Naive B cell (primary cell): ENCODE measurements around the gene C6orf136. TPM values are rescaled to one million over a fixed set of nuclear protein-coding genes. Genes with fewer than 3 reads are reported as not detected.

Experiments
- ATAC-seq, 2 donors: fragments of 150-1000 bp; cut with Tn5 transposase; 2 replicates each; pipeline ENCODE4 v1.10.0; 2021; ENCODE audit warnings: low read depth in 2 of 2, mild to moderate bottlenecking in 2 of 2, moderate library complexity in 2 of 2
- DNase-seq: peaks from one replicate; pipeline ENCODE4 v3.0.0; 2022
- H3K27ac Mint-ChIP-seq, 6 donors: one replicate each; pipeline ENCODE4 v1.8.0; 2020 to 2022; ENCODE audit warnings: mild to moderate bottlenecking in 6 of 6, mixed read lengths in 6 of 6, moderate library complexity in 5 of 6, inconsistent platforms in 2 of 6
- H3K27me3 Mint-ChIP-seq, 3 donors: one replicate each; pipeline ENCODE4 v1.8.0; 2021 to 2022; ENCODE audit warnings: mixed read lengths in 3 of 3, mild to moderate bottlenecking in 1 of 3
- H3K36me3 Mint-ChIP-seq, 2 donors: one replicate each; pipeline ENCODE4 v1.8.0; 2020 to 2022; ENCODE audit warnings: mixed read lengths in 2 of 2, inconsistent platforms in 1 of 2, mild to moderate bottlenecking in 1 of 2
- H3K4me1 Mint-ChIP-seq, 3 donors: one replicate each; pipeline ENCODE4 v1.8.0; 2020 to 2022; ENCODE audit warnings: mixed read lengths in 3 of 3, inconsistent platforms in 1 of 3, mild to moderate bottlenecking in 1 of 3, moderate library complexity in 1 of 3
- H3K4me3 Mint-ChIP-seq, 8 donors: one replicate each; pipeline ENCODE4 v1.8.0; 2020 to 2022; ENCODE audit warnings: mild to moderate bottlenecking in 8 of 8, mixed read lengths in 8 of 8, moderate library complexity in 8 of 8, inconsistent platforms in 2 of 8
- H3K9me3 Mint-ChIP-seq, 7 donors: one replicate each; pipeline ENCODE4 v1.8.0; 2020 to 2022; ENCODE audit warnings: mixed read lengths in 7 of 7, mild to moderate bottlenecking in 5 of 7, inconsistent platforms in 2 of 7, moderate library complexity in 1 of 7
- polyA plus RNA-seq, 6 donors: library from polyadenylated mRNA; unstranded; fragments of 300-500 nt; fragmentation: Illumina TruSeq; gene quantifications; one replicate each; pipeline ENCODE4 v1.2.3, GENCODE V29; 2021; ENCODE audit warnings: low read depth in 6 of 6

The C6orf136 gene
- polyA plus RNA-seq, 6 donors from 2014 or later: 8.1 to 15.5 (median 12.2) TPM

DNA sequence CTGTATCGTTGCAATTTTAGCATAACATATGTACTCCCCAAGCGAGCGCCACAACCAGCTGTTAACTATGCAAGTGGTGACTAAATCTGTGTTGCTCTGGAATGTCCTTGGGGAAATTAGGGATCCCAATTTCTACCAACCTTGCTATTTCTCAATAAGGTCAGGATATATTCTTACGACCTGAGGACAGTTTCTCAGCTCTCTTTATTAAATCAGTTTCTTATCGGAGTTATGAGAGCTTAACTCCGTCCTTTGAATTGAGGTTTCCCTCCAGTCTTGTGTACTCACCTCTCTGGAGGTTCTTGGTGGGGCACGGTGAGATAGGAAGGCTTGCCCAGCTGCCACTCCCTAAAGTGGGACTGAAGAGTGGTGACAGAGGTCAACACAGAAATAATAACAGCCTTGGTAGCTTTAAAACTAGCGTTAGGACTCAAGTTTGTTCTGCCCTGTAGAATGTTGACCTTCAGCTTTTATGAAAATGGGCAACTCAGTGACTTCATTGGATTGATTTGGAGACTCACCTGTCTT, 28.6 kb upstream of the C6orf136 start:
- no peak for ATAC-seq
- peak overlapping the region; percentile 94 to 100 (median 98) for H3K4me3 Mint-ChIP-seq
- H3K9me3 Mint-ChIP-seq: peaks cover 0 to 4% (median 0%) of the 10 kb centered on the region in 7 donors
- no peak for DNase-seq
- H3K27me3 Mint-ChIP-seq: no peaks in the 10 kb centered on the region
- peak overlapping the region; percentile 99 to 100 (median 100) for H3K27ac Mint-ChIP-seq
- peaks cover 22 to 30% of the 10 kb centered on the region in 2 donors for H3K36me3 Mint-ChIP-seq
- H3K4me1 Mint-ChIP-seq: peaks cover 26 to 32% (median 29%) of the 10 kb centered on the region in 3 donors

GRCh38 chr6:30619561-30619960, 27.4 kb upstream of the C6orf136 start:
- Mint-ChIP-seq H3K4me3 (peak overlapping the region in 5 of 8 donors; percentile 6 to 100 (median 94)), H3K36me3 (peaks cover 22 to 31% of the 10 kb centered on the region in 2 donors), H3K9me3 (peaks cover 0 to 4% (median 0%) of the 10 kb centered on the region in 7 donors), H3K4me1 (peaks cover 18 to 23% (median 21%) of the 10 kb centered on the region in 3 donors), H3K27me3 (no peaks in the 10 kb centered on the region), H3K27ac (peak overlapping the region in 3 of 6 donors; percentile 22 to 100 (median 52))
- ATAC-seq: no peak
- no peak for DNase-seq

DNA sequence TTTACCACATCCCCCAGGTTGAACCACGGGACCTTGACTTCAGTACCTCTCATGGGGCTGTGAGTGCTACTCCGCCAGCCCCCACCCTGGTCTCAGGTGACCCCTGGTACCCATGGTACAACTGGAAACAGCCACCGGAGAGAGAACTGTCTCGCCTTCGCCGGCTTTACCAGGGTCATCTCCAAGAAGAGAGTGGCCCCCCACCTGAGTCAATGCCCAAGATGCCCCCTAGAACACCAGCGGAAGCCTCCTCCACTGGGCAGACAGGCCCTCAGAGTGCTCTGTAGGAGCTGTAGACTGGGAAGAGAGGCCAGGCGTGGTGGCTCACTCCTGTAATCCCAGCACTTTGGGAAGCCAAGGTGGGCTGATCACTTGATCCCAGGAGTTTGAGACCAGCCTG, 21.4 kb upstream of the C6orf136 start:
- peak overlapping the region in 3 of 6 donors; percentile 41 to 93 (median 93) for H3K27ac Mint-ChIP-seq
- DNase-seq (no peak), ATAC-seq (no peak)
- H3K4me1 Mint-ChIP-seq: peaks cover 19 to 33% (median 25%) of the 10 kb centered on the region in 3 donors
- peaks cover 0 to 14% of the 10 kb centered on the region in 2 donors for H3K36me3 Mint-ChIP-seq
- H3K27me3 Mint-ChIP-seq: no peaks in the 10 kb centered on the region
- H3K4me3 Mint-ChIP-seq: peak overlapping the region in 4 of 8 donors; percentile 65 to 89 (median 83)
- no peaks in the 10 kb centered on the region for H3K9me3 Mint-ChIP-seq

DNA sequence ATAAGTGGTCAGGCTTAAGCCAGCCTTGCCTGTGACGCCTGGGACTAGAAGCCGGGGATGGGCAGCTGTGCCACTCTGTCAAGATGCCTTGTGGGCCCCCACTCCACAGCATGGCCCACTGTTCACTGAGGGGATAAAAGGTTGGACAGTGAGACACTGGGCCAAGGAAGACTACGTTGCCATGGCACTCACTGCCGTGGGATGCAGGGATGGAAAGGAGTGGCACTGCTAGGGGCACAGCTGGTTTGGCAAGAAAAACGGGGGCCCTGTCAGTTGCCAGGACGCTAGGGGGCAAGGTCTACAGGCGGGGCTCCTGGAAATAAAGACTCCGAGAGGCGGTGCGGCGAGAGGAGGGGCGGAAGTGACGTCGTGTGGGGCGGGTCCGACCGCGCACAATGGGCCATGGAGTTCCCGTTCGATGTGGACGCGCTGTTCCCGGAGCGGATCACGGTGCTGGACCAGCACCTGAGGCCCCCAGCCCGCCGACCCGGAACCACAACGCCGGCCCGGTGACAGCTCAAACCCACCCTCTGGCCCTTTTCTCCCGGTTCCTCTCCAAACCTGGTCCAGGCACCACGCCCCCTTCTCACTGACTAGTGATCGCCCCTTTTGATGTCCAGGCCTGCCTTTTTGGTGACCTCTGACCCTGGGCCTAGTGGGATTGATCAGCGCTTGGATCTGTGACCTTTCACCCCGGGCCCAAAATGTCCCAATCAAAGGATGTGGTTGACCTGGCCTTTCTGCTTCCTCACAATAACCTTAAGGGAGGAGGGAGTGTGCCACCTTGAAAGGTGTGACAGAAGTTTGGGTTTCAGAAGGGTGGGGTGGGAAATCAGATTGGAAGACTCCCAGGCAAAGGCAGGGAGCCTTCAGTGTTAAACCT, 20.2 kb upstream of the C6orf136 start, which contains the start of gene ATAT1:
Gene ATAT1 (plus strand): TSS at position 391 of the 883 bp plus-strand sequence.
- no peaks in the 10 kb centered on the region for H3K9me3 Mint-ChIP-seq
- ATAC-seq: peak; percentile 100

GRCh38 chr6:30635834-30636233, 11.1 kb upstream of the C6orf136 start:
- Mint-ChIP-seq H3K4me3 (no peak overlapping the region), H3K36me3 (peaks cover 11 to 14% of the 10 kb centered on the region in 2 donors), H3K4me1 (peaks cover 0 to 9% (median 0%) of the 10 kb centered on the region in 3 donors), H3K27me3 (no peaks in the 10 kb centered on the region), H3K27ac (peak overlapping the region in 1 of 6 donors; percentile 39), H3K9me3 (no peaks in the 10 kb centered on the region)
- no peak for ATAC-seq
- DNase-seq: no peak

More for the DNA sequence above, 20.2 kb upstream of the C6orf136 start, which contains the start of gene ATAT1:
- peaks cover 19 to 33% (median 25%) of the 10 kb centered on the region in 3 donors for H3K4me1 Mint-ChIP-seq
- H3K4me3 Mint-ChIP-seq: peak within 1 kb of the TSS; percentile 87 to 95 (median 90)
- peak; percentile 87 for DNase-seq
- peaks cover 0 to 14% of the 10 kb centered on the region in 2 donors for H3K36me3 Mint-ChIP-seq
- H3K27ac Mint-ChIP-seq: peak within 1 kb of the TSS; percentile 93 to 97 (median 96)
- H3K27me3 Mint-ChIP-seq: no peaks in the 10 kb centered on the region

DNA sequence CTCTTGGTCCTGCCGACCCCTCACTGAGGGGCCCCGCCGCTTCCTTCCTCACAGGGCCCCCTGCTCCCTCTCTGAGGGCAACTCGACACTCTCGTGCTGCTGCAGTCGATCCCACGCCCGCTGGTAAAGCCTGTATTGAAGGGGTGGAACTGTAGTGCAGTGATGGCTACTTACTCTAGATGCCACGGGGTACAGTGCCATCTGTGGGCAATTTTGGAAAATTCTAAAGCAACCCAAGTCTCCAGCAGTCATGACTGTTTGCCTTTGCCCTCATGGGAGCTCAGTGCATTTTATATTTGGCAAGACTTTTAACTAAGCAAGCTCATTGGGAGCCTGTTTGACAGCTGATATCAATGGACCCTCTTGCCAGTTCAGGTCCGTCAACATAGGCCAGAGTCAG, 6.5 kb upstream of the C6orf136 start:
- Mint-ChIP-seq H3K4me3 (no peak overlapping the region), H3K27me3 (no peaks in the 10 kb centered on the region), H3K9me3 (no peaks in the 10 kb centered on the region), H3K4me1 (peaks cover 13 to 15% (median 14%) of the 10 kb centered on the region in 3 donors), H3K36me3 (peaks cover 0 to 7% of the 10 kb centered on the region in 2 donors), H3K27ac (no peak overlapping the region)
- ATAC-seq: no peak
- no peak for DNase-seq

DNA sequence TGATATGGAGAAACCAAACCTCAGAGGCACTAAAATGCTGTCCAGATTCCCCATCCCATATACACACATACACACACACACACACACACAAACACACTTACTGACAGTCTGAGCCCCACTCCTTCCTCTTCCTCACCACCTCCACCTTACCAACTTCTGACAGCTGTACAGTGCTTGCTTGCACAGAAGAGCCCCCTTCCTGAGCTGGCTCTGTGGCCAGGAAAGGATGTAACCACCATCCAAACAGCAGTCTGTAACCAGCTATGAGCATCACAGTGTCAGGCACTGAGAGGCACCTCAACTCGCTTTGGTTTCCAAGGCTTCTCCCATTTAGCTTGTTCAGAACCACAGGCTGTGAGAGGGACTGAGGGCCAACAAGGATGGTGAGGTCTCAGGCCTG, 5.9 kb upstream of the C6orf136 start:
- Mint-ChIP-seq H3K9me3 (no peaks in the 10 kb centered on the region), H3K4me1 (peaks cover 13 to 21% (median 19%) of the 10 kb centered on the region in 3 donors), H3K36me3 (peaks cover 0 to 7% of the 10 kb centered on the region in 2 donors), H3K27me3 (no peaks in the 10 kb centered on the region), H3K27ac (peak overlapping the region in 2 of 6 donors; percentile 7 to 14), H3K4me3 (no peak overlapping the region)
- DNase-seq: no peak
- no peak for ATAC-seq

- H3K27me3 Mint-ChIP-seq: no peaks in the 10 kb centered on the region
- no peaks in the 10 kb centered on the region for H3K9me3 Mint-ChIP-seq
- peaks cover 25 to 35% (median 28%) of the 10 kb centered on the region in 3 donors for H3K4me1 Mint-ChIP-seq
- peak overlapping the region in 2 of 6 donors; percentile 59 to 72 for H3K27ac Mint-ChIP-seq
- H3K36me3 Mint-ChIP-seq: peaks cover 0 to 7% of the 10 kb centered on the region in 2 donors
- peak overlapping the region in 1 of 8 donors; percentile 47 for H3K4me3 Mint-ChIP-seq
- DNase-seq: no peak
- ATAC-seq: no peak
These were observed 3.3 kb upstream of the C6orf136 start for GRCh38 chr6:30643656-30644055.

GRCh38 chr6:30644769-30645168, 2.2 kb upstream of the C6orf136 start:
- Mint-ChIP-seq H3K27ac (peak overlapping the region in 1 of 6 donors; percentile 53), H3K27me3 (no peaks in the 10 kb centered on the region), H3K36me3 (peaks cover 0 to 7% of the 10 kb centered on the region in 2 donors), H3K4me1 (peaks cover 28 to 39% (median 28%) of the 10 kb centered on the region in 3 donors), H3K9me3 (no peaks in the 10 kb centered on the region), H3K4me3 (peak overlapping the region in 2 of 8 donors; percentile 26 to 93)
- ATAC-seq (no peak), DNase-seq (no peak)

DNA sequence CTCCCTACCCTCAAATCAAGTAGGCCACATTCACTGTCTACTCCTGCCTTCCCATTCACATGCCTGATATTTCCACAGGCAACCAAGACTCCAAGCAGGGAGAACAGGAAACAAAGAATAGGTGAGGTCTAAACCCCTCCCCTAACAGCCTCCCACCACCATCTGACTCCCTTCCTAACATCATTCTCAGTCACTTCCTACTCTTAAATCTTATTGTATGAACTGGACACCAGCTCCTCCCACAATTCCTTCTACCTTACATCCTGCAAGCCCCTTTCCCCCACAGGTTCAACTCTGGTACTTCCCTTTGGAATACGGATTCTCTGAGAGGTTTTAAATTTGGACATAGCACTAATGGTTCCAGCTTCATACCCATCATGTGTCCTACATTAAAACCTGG, 944 bp upstream of the C6orf136 start:
- Mint-ChIP-seq H3K27ac (peak overlapping the region in 5 of 6 donors; percentile 24 to 93 (median 84)), H3K4me3 (peak overlapping the region in 5 of 8 donors; percentile 30 to 94 (median 88)), H3K27me3 (no peaks in the 10 kb centered on the region), H3K36me3 (peaks cover 0 to 4% of the 10 kb centered on the region in 2 donors), H3K9me3 (no peaks in the 10 kb centered on the region), H3K4me1 (peaks cover 30 to 42% (median 31%) of the 10 kb centered on the region in 3 donors)
- ATAC-seq (no peak), DNase-seq (no peak)

- H3K36me3 Mint-ChIP-seq: peaks cover 0 to 4% of the 10 kb centered on the region in 2 donors
- peak overlapping the region; percentile 83 to 95 (median 90) for H3K4me3 Mint-ChIP-seq
- peak; percentile 61 for DNase-seq
These were observed 546 bp downstream of the C6orf136 start for GRCh38 chr6:30647242-30648116.

DNA sequence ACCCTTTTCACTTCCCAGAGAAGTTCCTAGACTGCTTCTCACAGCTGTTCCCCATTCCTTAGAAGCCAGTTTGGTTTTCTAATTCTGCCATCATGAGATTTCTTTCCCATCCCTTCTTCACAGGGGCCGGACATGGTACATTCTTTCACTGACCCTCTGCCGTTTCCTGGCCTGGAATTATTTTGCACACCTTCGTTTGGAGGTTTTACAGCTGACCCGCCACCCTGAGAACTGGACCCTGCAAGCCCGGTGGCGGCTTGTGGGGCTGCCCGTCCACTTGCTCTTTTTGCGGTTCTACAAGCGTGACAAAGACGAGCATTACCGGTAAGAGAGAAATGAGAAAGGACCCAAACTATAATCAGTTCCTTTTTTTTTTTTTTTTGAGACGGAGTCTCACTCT, 4.2 kb downstream of the C6orf136 start:
- Mint-ChIP-seq H3K27ac (peak overlapping the region in 5 of 6 donors; percentile 30 to 97 (median 79)), H3K4me3 (peak overlapping the region in 5 of 8 donors; percentile 19 to 79 (median 55)), H3K27me3 (no peaks in the 10 kb centered on the region), H3K36me3 (peaks cover 11 to 21% of the 10 kb centered on the region in 2 donors), H3K4me1 (peaks cover 12 to 28% (median 23%) of the 10 kb centered on the region in 3 donors), H3K9me3 (peaks cover 0 to 1% (median 0%) of the 10 kb centered on the region in 7 donors)
- DNase-seq (no peak), ATAC-seq (no peak)

More at GRCh38 chr6:30647242-30648116, 546 bp downstream of the C6orf136 start:
- ATAC-seq: peak; percentile 60 to 71
- Mint-ChIP-seq H3K27me3 (no peaks in the 10 kb centered on the region), H3K9me3 (no peaks in the 10 kb centered on the region), H3K4me1 (peaks cover 29 to 49% (median 34%) of the 10 kb centered on the region in 3 donors), H3K27ac (peak overlapping the region; percentile 62 to 94 (median 87))
